Esophagus muscularis mucosa (tissue), 4 donors: ENCODE measurements around the gene ADNP. TPM values are rescaled to one million over a fixed set of nuclear protein-coding genes. Genes with fewer than 3 reads are reported as not detected.

Source experiments
- DNase-seq: peaks from one replicate; pipeline ENCODE4 v3.0.0-alpha.2; 2017; ENCODE audit errors: extremely low spot score
- H3K27ac ChIP-seq, 4 donors: fragments of 200-600 bp; sonication (generic); replicated peaks in 1 of 4; 1 replicate in 3 of 4; 2 replicates in 1 of 4; pipeline ENCODE4 v1.5.1; 2016 to 2019; ENCODE audit warnings: mild to moderate bottlenecking in 1 of 4
- H3K27me3 ChIP-seq, 4 donors: fragments of 200-600 bp; sonication (generic); one replicate each; pipeline versions ENCODE4 v1.5.1 to v1.6.0; 2016 to 2019
- H3K36me3 ChIP-seq, 4 donors: fragments of 200-600 bp; sonication (generic); one replicate each; pipeline ENCODE4 v1.5.1; 2016 to 2019
- H3K4me1 ChIP-seq, 4 donors: fragments of 200-600 bp; sonication (generic); one replicate each; pipeline ENCODE4 v1.5.1; 2016 to 2019
- H3K4me3 ChIP-seq, 4 donors: fragments of 200-600 bp; sonication (generic); 1 replicate in 2 of 4; 2 replicates in 2 of 4; pipeline ENCODE4 v1.5.1; 2016 to 2019; ENCODE audit warnings: mild to moderate bottlenecking in 4 of 4, moderate library complexity in 1 of 4
- H3K9me3 ChIP-seq, 4 donors: fragments of 200-600 bp; sonication (generic); 1 replicate in 3 of 4; 2 replicates in 1 of 4; pipeline ENCODE4 v1.5.1; 2016 to 2019
- CTCF ChIP-seq, 3 experiments: fragments of 200-600 bp in 2 of 3; fragments of 450-650 bp in 1 of 3; sonication (generic) in 2 of 3; IDR thresholded peaks; one replicate each; pipeline ENCODE4 v1.5.1; 2017 to 2019; ENCODE audit warnings: antibody characterized with exemption in 3 of 3, mild to moderate bottlenecking in 2 of 3, moderate library complexity in 1 of 3
- EP300 ChIP-seq: sonication (generic); formaldehyde crosslinking; IDR thresholded peaks from one replicate; pipeline ENCODE4 v1.6.1; 2017; ENCODE audit warnings: antibody characterized with exemption
- POLR2A ChIP-seq: fragments of 450-650 bp; IDR thresholded peaks from one replicate; pipeline ENCODE4 v1.6.1; 2017; ENCODE audit warnings: antibody characterized with exemption, moderate library complexity, mild to moderate bottlenecking, low read depth
- POLR2AphosphoS5 ChIP-seq, 2 donors: sonication (generic); formaldehyde crosslinking; IDR thresholded peaks; one replicate each; pipeline ENCODE4 v1.6.1; 2017; ENCODE audit warnings: antibody characterized with exemption in 2 of 2
- WGBS: methylation state at CpG from one replicate; pipeline ENCODE4 v1.1.5; 2018; 5-methylcytosine and 5-hydroxymethylcytosine counted together
- intact Hi-C: fragments of 100-400 bp; cut with DNase I; formaldehyde crosslinking; loops from one replicate; pipeline ENCODE4 v1.15.1; 2023
- small RNA-seq, 3 donors: library from RNA; depleted of rRNA; stranded (forward); fragments of <200 nt; gene quantifications; one replicate each; pipeline ENCODE3, GENCODE V24; 2016
- total RNA-seq, 4 donors: library from RNA; depleted of rRNA; stranded (reverse); fragments of >200 nt; gene quantifications; one replicate each; pipeline versions ENCODE4 v1.1.0 to v1.2.1, GENCODE V29; 2016

Gene ADNP
- total RNA-seq, 4 donors from 2014 or later, result 39.1 to 59.8 (median 48.2) TPM

GRCh38 chr20:50843331-50844276 lies 87.6 kb downstream of the ADNP start:
- intact Hi-C loops, result no loop called here
- no peaks in the 10 kb centered on the region for H3K9me3 ChIP-seq
- no peak overlapping the region for H3K27ac ChIP-seq
- no peak for DNase-seq
- no peaks in the 10 kb centered on the region for H3K27me3 ChIP-seq
- H3K4me1 ChIP-seq, result peaks cover 4 to 13% (median 12%) of the 10 kb centered on the region in 4 donors
- H3K36me3 ChIP-seq, result no peaks in the 10 kb centered on the region
- no peak overlapping the region for H3K4me3 ChIP-seq
- no peak for TF ChIP-seq POLR2A
- no peak for TF ChIP-seq EP300
- TF ChIP-seq POLR2AphosphoS5 (IDR thresholded peaks at IDR 0.05), result no peak
- no peak for TF ChIP-seq CTCF (IDR thresholded peaks at IDR 0.05)
- 94% methylated on average over 9 of the region's 9 CpGs for WGBS

GRCh38 chr20:50842821-50843220 lies 88.4 kb downstream of the ADNP start:
- DNase-seq, result no peak
- H3K27ac ChIP-seq, result no peak overlapping the region
- no peak for TF ChIP-seq CTCF (IDR thresholded peaks at IDR 0.05)
- TF ChIP-seq POLR2AphosphoS5 (IDR thresholded peaks at IDR 0.05), result no peak
- TF ChIP-seq EP300, result no peak
- no peak for TF ChIP-seq POLR2A
- 96% methylated on average over 5 of the region's 5 CpGs for WGBS
- intact Hi-C loops, result no loop called here
- H3K36me3 ChIP-seq, result no peaks in the 10 kb centered on the region
- peaks cover 0 to 14% (median 12%) of the 10 kb centered on the region in 4 donors for H3K4me1 ChIP-seq
- no peak overlapping the region for H3K4me3 ChIP-seq
- H3K27me3 ChIP-seq, result no peaks in the 10 kb centered on the region
- no peaks in the 10 kb centered on the region for H3K9me3 ChIP-seq

Small RNA genes lying within 50 kb of the gene (small RNA-seq; reads per million reads assigned to genes)
- gene TMSB4XP6, result 0 reads per million in 3 donors

Other genes with a start within 250 kb of the ADNP start
- 10 to 100 TPM in 3 of 4 donors, 1 to 10 TPM in 1; 6.1 to 25.7 (median 15.3) TPM for gene RIPOR3, start 239.9 kb downstream of the ADNP start, total RNA-seq
- gene PARD6B, start 199.9 kb downstream of the ADNP start, total RNA-seq, result 1 to 10 TPM in 3 of 4 donors, under 1 TPM in 1; 0.99 to 4.2 (median 2.8) TPM
- gene BCAS4, start 136.4 kb downstream of the ADNP start, total RNA-seq, result 1 to 10 TPM; 3.1 to 5.4 (median 4.5) TPM
- gene DPM1, start 27.1 kb upstream of the ADNP start, total RNA-seq, result 10 to 100 TPM; 33.6 to 56.3 (median 41.7) TPM
- gene MOCS3, start 27.4 kb upstream of the ADNP start, total RNA-seq, result 1 to 10 TPM; 2.9 to 6.2 (median 4.2) TPM
- gene KCNG1, start 91.7 kb upstream of the ADNP start, total RNA-seq, result 1 to 10 TPM in 1 of 4 donors, under 1 TPM in 3; 0.42 to 2.2 (median 0.64) TPM